Gastrocnemius medialis (tissue), 4 donors: ENCODE measurements around the gene NATD1.
"Not testable (repeated sequence)": the region's sequence is repeated elsewhere in the genome, so short reads cannot be mapped to it uniquely, and the experiment has no call there.

ENCODE experiments used
- POLR2A ChIP-seq, 2 donors: fragments of 450-650 bp; IDR thresholded peaks; one replicate each; pipeline ENCODE4 v1.6.1; 2017; ENCODE audit warnings: antibody characterized with exemption in 2 of 2, mild to moderate bottlenecking in 2 of 2, moderate library complexity in 2 of 2
- TF ChIP-seq, protein P1 (sequence below), 5 experiments: fragments of 450-650 bp in 3 of 5; fragments of 200-600 bp in 2 of 5; sonication (generic) in 2 of 5; IDR thresholded peaks in 4 of 5; conservative IDR thresholded peaks in 1 of 5; 1 replicate in 4 of 5; 2 replicates in 1 of 5; pipeline ENCODE4 v1.5.1; 2016 to 2019; ENCODE audit warnings: antibody characterized with exemption in 5 of 5, mild to moderate bottlenecking in 3 of 5, moderate library complexity in 3 of 5

GRCh38 chr17:21192414-21192813, 60.8 kb downstream of the NATD1 start:
- TF ChIP-seq, protein P1, sequence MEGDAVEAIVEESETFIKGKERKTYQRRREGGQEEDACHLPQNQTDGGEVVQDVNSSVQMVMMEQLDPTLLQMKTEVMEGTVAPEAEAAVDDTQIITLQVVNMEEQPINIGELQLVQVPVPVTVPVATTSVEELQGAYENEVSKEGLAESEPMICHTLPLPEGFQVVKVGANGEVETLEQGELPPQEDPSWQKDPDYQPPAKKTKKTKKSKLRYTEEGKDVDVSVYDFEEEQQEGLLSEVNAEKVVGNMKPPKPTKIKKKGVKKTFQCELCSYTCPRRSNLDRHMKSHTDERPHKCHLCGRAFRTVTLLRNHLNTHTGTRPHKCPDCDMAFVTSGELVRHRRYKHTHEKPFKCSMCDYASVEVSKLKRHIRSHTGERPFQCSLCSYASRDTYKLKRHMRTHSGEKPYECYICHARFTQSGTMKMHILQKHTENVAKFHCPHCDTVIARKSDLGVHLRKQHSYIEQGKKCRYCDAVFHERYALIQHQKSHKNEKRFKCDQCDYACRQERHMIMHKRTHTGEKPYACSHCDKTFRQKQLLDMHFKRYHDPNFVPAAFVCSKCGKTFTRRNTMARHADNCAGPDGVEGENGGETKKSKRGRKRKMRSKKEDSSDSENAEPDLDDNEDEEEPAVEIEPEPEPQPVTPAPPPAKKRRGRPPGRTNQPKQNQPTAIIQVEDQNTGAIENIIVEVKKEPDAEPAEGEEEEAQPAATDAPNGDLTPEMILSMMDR (IDR thresholded peaks at IDR 0.05 in 4 of 5, conservative IDR thresholded peaks at IDR 0.05 in 1 of 5), result not testable (repeated sequence)
- not testable (repeated sequence) for TF ChIP-seq POLR2A (IDR thresholded peaks at IDR 0.05)
